NOMO-1 treated with DMSO at 0.1 percent for 48 hours (cell line): Measurements from ENCODE around the gene KIF21A.
"Not testable (repeated sequence)": the region's sequence is repeated elsewhere in the genome, so short reads cannot be mapped to it uniquely, and the experiment has no call there.

Experiments used
- DNase-seq: peaks from one replicate; lab custom pipeline; 2025; ENCODE audit not compliant: unreplicated experiment; lab: John Stamatoyannopoulos, UW

The KIF21A gene

GRCh38 chr12:39351153-39351552, 91.8 kb downstream of the KIF21A start:
- DNase-seq: no peak

- DNase-seq: no peak
These were observed 93.8 kb downstream of the KIF21A start for GRCh38 chr12:39348941-39349626.

- no peak for DNase-seq
These were observed 94.4 kb downstream of the KIF21A start for GRCh38 chr12:39348523-39348922.

- DNase-seq: no peak
These were observed 98.0 kb downstream of the KIF21A start for GRCh38 chr12:39344926-39345325.

GRCh38 chr12:39343665-39344064, 99.3 kb downstream of the KIF21A start:
- no peak for DNase-seq

- DNase-seq: no peak
These were observed 101.2 kb downstream of the KIF21A start for GRCh38 chr12:39341761-39342160.

- no peak for DNase-seq
These were observed 101.7 kb downstream of the KIF21A start for GRCh38 chr12:39341179-39341578.

GRCh38 chr12:39332661-39333175, 110.2 kb downstream of the KIF21A start:
- no peak for DNase-seq

- DNase-seq: no peak
These were observed 111.2 kb downstream of the KIF21A start for GRCh38 chr12:39331539-39332261.

GRCh38 chr12:39329876-39330275, 113.0 kb downstream of the KIF21A start:
- DNase-seq: no peak

- DNase-seq: no peak
These were observed 113.9 kb downstream of the KIF21A start for GRCh38 chr12:39329018-39329417.

- no peak for DNase-seq
These were observed 115.0 kb downstream of the KIF21A start for GRCh38 chr12:39327965-39328364.

- no peak for DNase-seq
These were observed 115.4 kb downstream of the KIF21A start for GRCh38 chr12:39327510-39327909.

GRCh38 chr12:39319180-39319579, 123.7 kb downstream of the KIF21A start:
- no peak for DNase-seq

GRCh38 chr12:39314547-39314946, 128.4 kb downstream of the KIF21A start:
- no peak for DNase-seq

GRCh38 chr12:39309516-39309915, 133.4 kb downstream of the KIF21A start:
- DNase-seq: no peak

GRCh38 chr12:39301422-39301821, 141.5 kb downstream of the KIF21A start:
- DNase-seq: no peak

GRCh38 chr12:39300799-39301198, 142.1 kb downstream of the KIF21A start:
- DNase-seq: no peak

- DNase-seq: no peak
These were observed 145.0 kb downstream of the KIF21A start for GRCh38 chr12:39297891-39298290.

- DNase-seq: no peak
These were observed 146.4 kb downstream of the KIF21A start for GRCh38 chr12:39296496-39296895.

GRCh38 chr12:39295593-39295992, 147.3 kb downstream of the KIF21A start:
- DNase-seq: not testable (repeated sequence)

GRCh38 chr12:39294715-39295114, 148.2 kb downstream of the KIF21A start:
- DNase-seq: no peak
